HL-60 (cell line): ENCODE data around the gene STXBP1.

ENCODE experiments used
- DNase-seq, 2 experiments: peaks; one replicate each; pipeline ENCODE4 v3.0.0-alpha.2; 2010 to 2020; ENCODE audit warnings: low read depth in 1 of 2, low spot score in 1 of 2
- H3K27ac ChIP-seq: fragments of 250-450 bp; sonication (Bioruptor Pico); replicated peaks from 2 replicates; pipeline ENCODE4 v1.5.1; 2020; ENCODE audit warnings: mild to moderate bottlenecking, moderate library complexity
- H3K27me3 ChIP-seq: fragments of 250-450 bp; sonication (Bioruptor Pico); 2 replicates; pipeline ENCODE4 v1.5.1; 2021; ENCODE audit warnings: mild to moderate bottlenecking, moderate library complexity; ENCODE audit not compliant: insufficient read depth, poor library complexity, severe bottlenecking
- H3K4me3 ChIP-seq: replicated peaks from 2 replicates; pipeline ENCODE4 v1.5.1; 2011; ENCODE audit warnings: mild to moderate bottlenecking, control low read depth, low read length; ENCODE audit not compliant: insufficient read depth
- CTCF ChIP-seq: IDR thresholded peaks from one replicate; pipeline ENCODE4 v1.5.1; 2011; ENCODE audit warnings: low read length, control low read depth, inconsistent platforms; ENCODE audit not compliant: insufficient read depth
- GABPA ChIP-seq: IDR thresholded peaks from 2 replicates; pipeline ENCODE4 v1.6.1; 2012; ENCODE audit warnings: low read depth
- POLR2AphosphoS5 ChIP-seq: IDR thresholded peaks from 2 replicates; pipeline ENCODE4 v1.6.1; 2012; ENCODE audit warnings: low read depth
- REST ChIP-seq: IDR thresholded peaks from 2 replicates; pipeline ENCODE4 v1.6.1; 2012; ENCODE audit warnings: low read depth; ENCODE audit not compliant: insufficient replicate concordance
- SPI1 ChIP-seq: IDR thresholded peaks from 2 replicates; pipeline ENCODE4 v1.6.1; 2012; ENCODE audit warnings: low read depth, mild to moderate bottlenecking, borderline replicate concordance

The STXBP1 gene

GRCh38 chr9:127563579-127563978 lies 48.5 kb upstream of the STXBP1 start:
- H3K27me3 ChIP-seq, result peaks cover 2% of the 10 kb centered on the region
- H3K27ac ChIP-seq, result no peak overlapping the region
- TF ChIP-seq CTCF (no peak), GABPA (no peak), REST (no peak), POLR2AphosphoS5 (no peak), SPI1 (no peak)
- H3K4me3 ChIP-seq, result no peak overlapping the region
- no peak for DNase-seq

GRCh38 chr9:127565231-127565630 lies 46.8 kb upstream of the STXBP1 start:
- no peak overlapping the region for H3K4me3 ChIP-seq
- DNase-seq, result no peak
- H3K27ac ChIP-seq, result no peak overlapping the region

More at GRCh38 chr9:127565231-127565630, 46.8 kb upstream of the STXBP1 start:
- no peak for TF ChIP-seq GABPA
- no peak for TF ChIP-seq POLR2AphosphoS5
- TF ChIP-seq SPI1, result no peak
- TF ChIP-seq CTCF, result no peak
- TF ChIP-seq REST, result no peak
- peaks cover 2% of the 10 kb centered on the region for H3K27me3 ChIP-seq
